Amygdala (tissue), 56 donors: ENCODE results near the gene FXYD5.

Experiments used
- DNase-seq, 56 donors: peaks; one replicate each; lab custom pipeline; 2025; lab: John Stamatoyannopoulos, UW

Gene FXYD5

GRCh38 chr19:35206855-35207254, 52.3 kb downstream of the FXYD5 start:
- no peak for DNase-seq

- DNase-seq = no peak
Measured at GRCh38 chr19:35207391-35207871, 52.9 kb downstream of the FXYD5 start.

GRCh38 chr19:35208121-35208520, 53.6 kb downstream of the FXYD5 start:
- DNase-seq = no peak

GRCh38 chr19:35209646-35210045, 55.1 kb downstream of the FXYD5 start:
- no peak for DNase-seq

GRCh38 chr19:35211545-35212230, 57.2 kb downstream of the FXYD5 start:
- DNase-seq = no peak

GRCh38 chr19:35212241-35212640, 57.7 kb downstream of the FXYD5 start:
- DNase-seq = no peak

- DNase-seq = peak in 3 of 56 donors; percentile 3 to 24 (median 18)
Measured at GRCh38 chr19:35213663-35214632, 59.4 kb downstream of the FXYD5 start.

GRCh38 chr19:35214766-35215422, 60.4 kb downstream of the FXYD5 start:
- no peak for DNase-seq

- DNase-seq = no peak
Measured at GRCh38 chr19:35216016-35216832, 61.7 kb downstream of the FXYD5 start.

- peak in 1 of 56 donors; percentile 59 for DNase-seq
Measured at GRCh38 chr19:35216833-35217648, 62.5 kb downstream of the FXYD5 start.

GRCh38 chr19:35217649-35217990, 63.1 kb downstream of the FXYD5 start:
- DNase-seq = no peak

GRCh38 chr19:35219008-35219407, 64.5 kb downstream of the FXYD5 start:
- no peak for DNase-seq
